CD4-positive, alpha-beta memory T cell (primary cell): ENCODE measurements around the gene HOXB7. TPM values are rescaled to one million over a fixed set of nuclear protein-coding genes. Genes with fewer than 3 reads are reported as not detected.
A peak's percentile ranks its signal among the peaks of the same experiment; 100 is the strongest.

ENCODE experiments used
- CTCF ChIA-PET: fragments of 350-600 bp; sonication (Branson Sonifier 250); formaldehyde crosslinking; loops from one replicate; lab custom pipeline; 2021; ENCODE audit warnings: inconsistent platforms; ENCODE audit not compliant: partially characterized antibody; lab: Charles Lee
- POLR2A ChIA-PET: fragments of 350-600 bp; sonication (Branson Sonifier 250); formaldehyde crosslinking; loops from one replicate; lab custom pipeline; 2021; ENCODE audit not compliant: partially characterized antibody; lab: Charles Lee
- DNase-seq, 5 donors: peaks; one replicate each; pipeline versions ENCODE4 v3.0.0 to v3.0.0-alpha.2; 2020 to 2022; ENCODE audit warnings: mixed read lengths in 1 of 5
- H3K27ac ChIP-seq: one replicate; pipeline ENCODE4 v1.7.0; 2013; ENCODE audit warnings: low read depth, low read length
- H3K27me3 ChIP-seq: 2 replicates; pipeline ENCODE4 v1.7.0; 2013; ENCODE audit warnings: mild to moderate bottlenecking, low read length, moderate library complexity; ENCODE audit not compliant: insufficient read depth
- H3K36me3 ChIP-seq: 2 replicates; pipeline ENCODE4 v1.7.0; 2013; ENCODE audit warnings: mild to moderate bottlenecking, low read length, moderate library complexity; ENCODE audit not compliant: insufficient read depth
- H3K4me1 ChIP-seq: 2 replicates; pipeline ENCODE4 v1.7.0; 2013; ENCODE audit warnings: mild to moderate bottlenecking, low read length, moderate library complexity; ENCODE audit not compliant: insufficient read depth
- H3K4me3 ChIP-seq, 2 donors: one replicate each; pipeline ENCODE4 v1.7.0; 2013; ENCODE audit warnings: low read length in 2 of 2, mild to moderate bottlenecking in 1 of 2
- H3K9me3 ChIP-seq, 2 donors: one replicate each; pipeline ENCODE4 v1.7.0; 2013; ENCODE audit warnings: low read length in 2 of 2, control low read depth in 1 of 2; ENCODE audit not compliant: control insufficient read depth in 1 of 2
- H3K27ac Mint-ChIP-seq, 7 donors: one replicate each; pipeline ENCODE4 v1.8.0; 2020 to 2021; ENCODE audit warnings: mixed read lengths in 7 of 7, mild to moderate bottlenecking in 6 of 7, inconsistent platforms in 3 of 7, moderate library complexity in 3 of 7
- H3K27me3 Mint-ChIP-seq, 2 donors: one replicate each; pipeline ENCODE4 v1.8.0; 2020 to 2021; ENCODE audit warnings: mixed read lengths in 2 of 2
- H3K36me3 Mint-ChIP-seq, 2 donors: one replicate each; pipeline ENCODE4 v1.8.0; 2020 to 2021; ENCODE audit warnings: mixed read lengths in 2 of 2, inconsistent platforms in 1 of 2, mild to moderate bottlenecking in 1 of 2
- H3K4me1 Mint-ChIP-seq, 4 donors: one replicate each; pipeline ENCODE4 v1.8.0; 2020 to 2021; ENCODE audit warnings: mixed read lengths in 4 of 4, mild to moderate bottlenecking in 1 of 4
- H3K4me3 Mint-ChIP-seq, 8 donors: one replicate each; pipeline ENCODE4 v1.8.0; 2020 to 2021; ENCODE audit warnings: mixed read lengths in 8 of 8, mild to moderate bottlenecking in 7 of 8, moderate library complexity in 6 of 8, inconsistent platforms in 3 of 8
- H3K9me3 Mint-ChIP-seq, 8 donors: one replicate each; pipeline ENCODE4 v1.8.0; 2020 to 2021; ENCODE audit warnings: mixed read lengths in 8 of 8, mild to moderate bottlenecking in 5 of 8, inconsistent platforms in 3 of 8, moderate library complexity in 1 of 8
- intact Hi-C: fragments of 100-400 bp; cut with micrococcal nuclease; formaldehyde crosslinking; loops from one replicate; pipeline ENCODE4 v1.15.1; 2023
- polyA plus RNA-seq, 2 donors: library from polyadenylated mRNA; unstranded; fragments of 300-500 nt; fragmentation: Illumina TruSeq; gene quantifications; one replicate each; pipeline ENCODE4 v1.2.3, GENCODE V29; 2021
- total RNA-seq, 2 experiments: library from RNA; stranded (reverse); gene quantifications; one replicate each; pipeline ENCODE4 v1.2.3, GENCODE V29; 2021

Gene HOXB7
- total and polyA plus RNA-seq, 4 experiments from 2014 or later, result 0.23 to 1.3 (median 0.25) TPM; not detected in 1

DNA sequence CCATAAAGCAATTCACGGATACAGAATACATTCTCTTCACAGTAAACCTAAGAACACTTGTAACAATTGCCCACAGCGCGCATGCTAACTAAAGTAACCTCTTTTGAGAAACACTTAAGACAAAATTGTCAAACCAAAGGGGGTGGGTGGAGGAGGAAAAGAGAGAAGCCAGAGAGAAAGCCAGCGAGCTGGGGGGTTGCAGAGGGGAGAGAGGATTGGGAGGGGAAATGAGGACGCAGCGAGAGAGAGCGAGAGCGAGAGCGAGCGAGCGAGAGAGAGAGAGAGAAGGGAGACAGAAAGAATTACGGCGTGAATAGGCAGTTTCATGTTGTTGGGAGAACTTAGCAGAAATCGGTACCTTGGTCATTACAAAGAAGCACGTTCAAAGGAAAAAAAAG lies 1.6 kb upstream of the HOXB7 start:
- H3K27me3 ChIP-seq, result peaks cover 65% of the 10 kb centered on the region
- H3K4me3 ChIP-seq, result peak overlapping the region; percentile 23 to 33
- peaks cover 52% of the 10 kb centered on the region for H3K4me1 ChIP-seq
- CTCF ChIA-PET, result interaction anchor here (0.6 to 3.9 kb wide), 13 partner anchors 10 to 587 kb away, joined by 3 to 16 read pairs (median 4); no protein-coding TSS in a partner anchor
- H3K36me3 Mint-ChIP-seq, result peaks cover 0 to 6% of the 10 kb centered on the region in 2 donors
- H3K9me3 Mint-ChIP-seq, result peaks cover 0 to 6% (median 0%) of the 10 kb centered on the region in 8 donors
- H3K36me3 ChIP-seq, result no peaks in the 10 kb centered on the region
- H3K27ac Mint-ChIP-seq, result peak overlapping the region in 5 of 7 donors; percentile 1 to 85 (median 37)
- H3K27me3 Mint-ChIP-seq, result peaks cover 42 to 70% of the 10 kb centered on the region in 2 donors
- H3K4me1 Mint-ChIP-seq, result peaks cover 27 to 64% (median 39%) of the 10 kb centered on the region in 4 donors
- no peaks in the 10 kb centered on the region for H3K9me3 ChIP-seq
- no peak overlapping the region for H3K27ac ChIP-seq
- H3K4me3 Mint-ChIP-seq, result peak overlapping the region; percentile 76 to 93 (median 82)
- DNase-seq, result peak in 1 of 5 donors; percentile 17
- POLR2A ChIA-PET, result interaction anchor here (0.7 to 1.2 kb wide), 4 partner anchors 11 to 273 kb away, joined by 3 to 5 read pairs (median 4); no protein-coding TSS in a partner anchor
- intact Hi-C loops, result no loop called here

DNA sequence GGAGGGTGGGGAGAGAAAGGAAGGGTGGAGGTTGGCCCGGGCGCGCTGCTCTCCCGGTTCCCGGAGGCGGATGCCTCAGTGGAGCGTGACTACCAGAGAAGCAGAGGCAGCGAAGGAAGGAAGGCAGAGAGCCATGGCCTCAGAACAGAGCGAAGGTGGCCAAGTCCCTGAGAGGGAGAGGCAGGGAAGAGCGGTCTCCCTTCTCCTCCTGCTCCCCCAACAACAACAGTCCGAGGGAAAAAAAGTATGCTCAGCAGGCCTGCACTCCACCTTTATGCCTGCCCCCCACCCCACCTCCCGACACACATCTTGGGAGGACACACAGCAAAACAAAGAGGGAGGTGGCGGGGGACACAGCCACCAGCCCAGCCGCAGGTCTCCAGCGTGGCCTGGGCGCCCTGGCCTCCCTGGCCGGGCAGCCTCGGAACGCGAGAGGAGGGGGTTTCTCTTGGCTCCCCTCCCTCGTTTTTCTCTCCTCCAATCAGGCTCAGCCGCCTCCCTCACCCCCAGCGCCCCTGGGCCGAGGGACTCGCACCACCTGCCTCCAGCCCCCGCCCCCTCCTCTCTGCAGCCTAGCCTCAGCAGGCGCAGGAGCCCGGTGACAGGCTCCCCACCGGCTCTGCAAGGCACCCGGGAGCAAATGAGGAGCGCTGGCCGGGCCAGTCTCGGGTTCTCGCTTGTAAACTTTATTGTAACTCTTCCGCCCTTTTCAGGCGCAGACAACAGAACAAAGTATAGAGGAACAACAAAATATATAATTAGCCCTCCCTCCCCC lies 1.1 kb upstream of the HOXB7 start:
- H3K4me3 Mint-ChIP-seq, result peak overlapping the region; percentile 86 to 93 (median 90)
- Histone ChIP-seq H3K27me3 (peaks cover 59% of the 10 kb centered on the region), H3K36me3 (no peaks in the 10 kb centered on the region), H3K4me3 (peak overlapping the region in 1 of 2 donors; percentile 64), H3K4me1 (peaks cover 51% of the 10 kb centered on the region), H3K9me3 (no peaks in the 10 kb centered on the region), H3K27ac (no peak overlapping the region)
- ChIA-PET CTCF (no interaction called here), POLR2A (no interaction called here)
- intact Hi-C loops, result loop anchor here (2.0 kb wide), 1 partner anchor 13 kb away; no protein-coding TSS in a partner anchor
- peak overlapping the region in 3 of 7 donors; percentile 42 to 69 (median 47) for H3K27ac Mint-ChIP-seq
- peaks cover 23 to 58% (median 35%) of the 10 kb centered on the region in 4 donors for H3K4me1 Mint-ChIP-seq
- DNase-seq, result no peak
- H3K27me3 Mint-ChIP-seq, result peaks cover 40 to 69% of the 10 kb centered on the region in 2 donors
- H3K9me3 Mint-ChIP-seq, result peaks cover 0 to 6% (median 0%) of the 10 kb centered on the region in 8 donors
- H3K36me3 Mint-ChIP-seq, result peaks cover 0 to 6% of the 10 kb centered on the region in 2 donors

- Mint-ChIP-seq H3K4me3 (peak overlapping the region; percentile 86 to 93 (median 90)), H3K27ac (peak overlapping the region in 5 of 7 donors; percentile 13 to 93 (median 69)), H3K27me3 (peaks cover 39 to 69% of the 10 kb centered on the region in 2 donors), H3K9me3 (peaks cover 0 to 6% (median 0%) of the 10 kb centered on the region in 8 donors), H3K4me1 (peaks cover 23 to 55% (median 34%) of the 10 kb centered on the region in 4 donors), H3K36me3 (peaks cover 0 to 6% of the 10 kb centered on the region in 2 donors)
- H3K4me1 ChIP-seq, result peaks cover 51% of the 10 kb centered on the region
- ChIA-PET POLR2A (no interaction called here), CTCF (no interaction called here)
- no peaks in the 10 kb centered on the region for H3K36me3 ChIP-seq
- DNase-seq, result no peak
- peaks cover 53% of the 10 kb centered on the region for H3K27me3 ChIP-seq
- peak overlapping the region; percentile 64 to 76 for H3K4me3 ChIP-seq
- H3K9me3 ChIP-seq, result no peaks in the 10 kb centered on the region
- intact Hi-C loops, result loop anchor here (2.0 kb wide), 1 partner anchor 14 kb away; no protein-coding TSS in a partner anchor
- H3K27ac ChIP-seq, result no peak overlapping the region
These were observed 396 bp upstream of the HOXB7 start for GRCh38 chr17:48611213-48611612.

GRCh38 chr17:48609759-48610281 lies 997 bp downstream of the HOXB7 start:
- H3K4me3 ChIP-seq, result peak overlapping the region; percentile 64 to 76
- Mint-ChIP-seq H3K9me3 (peaks cover 0 to 4% (median 0%) of the 10 kb centered on the region in 8 donors), H3K4me1 (peaks cover 22 to 44% (median 32%) of the 10 kb centered on the region in 4 donors), H3K4me3 (peak overlapping the region; percentile 51 to 93 (median 88)), H3K36me3 (peaks cover 0 to 6% of the 10 kb centered on the region in 2 donors), H3K27ac (peak overlapping the region in 1 of 7 donors; percentile 5), H3K27me3 (peaks cover 35 to 62% of the 10 kb centered on the region in 2 donors)
- no peaks in the 10 kb centered on the region for H3K36me3 ChIP-seq
- H3K27me3 ChIP-seq, result peaks cover 47% of the 10 kb centered on the region
- intact Hi-C loops, result loop anchor here (2.0 kb wide), 1 partner anchor 15 kb away; no protein-coding TSS in a partner anchor
- H3K27ac ChIP-seq, result no peak overlapping the region
- no peaks in the 10 kb centered on the region for H3K9me3 ChIP-seq
- peaks cover 49% of the 10 kb centered on the region for H3K4me1 ChIP-seq
- CTCF ChIA-PET, result interaction anchor here (1.0 to 2.6 kb wide), 6 partner anchors 9 to 583 kb away, joined by 3 to 9 read pairs (median 3); partner anchors contain the start of gene HOXB5
- no peak for DNase-seq
- POLR2A ChIA-PET, result interaction anchor here (0.7 to 1.1 kb wide), 3 partner anchors 9 to 639 kb away, joined by 3 to 5 read pairs (median 3); partner anchors contain the start of gene CDK5RAP3

- H3K36me3 Mint-ChIP-seq, result peaks cover 0 to 6% of the 10 kb centered on the region in 2 donors
- Histone ChIP-seq H3K4me3 (no peak overlapping the region), H3K27me3 (peaks cover 50% of the 10 kb centered on the region), H3K36me3 (no peaks in the 10 kb centered on the region), H3K27ac (no peak overlapping the region), H3K4me1 (peaks cover 49% of the 10 kb centered on the region), H3K9me3 (no peaks in the 10 kb centered on the region)
- peaks cover 0 to 4% (median 0%) of the 10 kb centered on the region in 8 donors for H3K9me3 Mint-ChIP-seq
- H3K27ac Mint-ChIP-seq, result peak overlapping the region in 1 of 7 donors; percentile 5
- no peak for DNase-seq
- ChIA-PET CTCF (interaction anchor here (1.0 to 2.6 kb wide), 5 partner anchors 8 to 582 kb away, joined by 3 to 9 read pairs (median 3); partner anchors contain the start of gene HOXB5), POLR2A (interaction anchor here (1.0 kb wide), 2 partner anchors 8 to 9 kb away, joined by 3 to 4 read pairs; no protein-coding TSS in a partner anchor)
- H3K4me3 Mint-ChIP-seq, result peak overlapping the region in 4 of 8 donors; percentile 7 to 76 (median 23)
- intact Hi-C loops, result no loop called here
- H3K27me3 Mint-ChIP-seq, result peaks cover 38 to 65% of the 10 kb centered on the region in 2 donors
- peaks cover 21 to 43% (median 31%) of the 10 kb centered on the region in 4 donors for H3K4me1 Mint-ChIP-seq
These were observed 1.8 kb downstream of the HOXB7 start for GRCh38 chr17:48609033-48609432.

DNA sequence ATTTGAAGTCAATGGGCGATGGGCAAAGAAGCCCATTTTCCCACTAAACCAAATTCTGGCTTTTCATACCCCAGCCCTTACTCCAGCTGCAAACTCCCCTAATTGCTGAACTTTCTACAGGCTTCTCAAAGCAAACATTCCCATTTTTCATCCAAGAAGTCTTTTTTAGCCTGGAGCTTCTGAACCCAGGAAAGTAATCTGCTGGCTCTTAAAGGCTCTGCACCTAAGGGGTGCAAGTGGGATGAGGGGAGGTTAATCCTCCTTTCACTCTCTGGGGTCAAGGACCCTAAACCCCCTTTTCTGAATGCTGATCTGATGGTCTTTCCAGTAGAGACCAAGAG lies 2.4 kb downstream of the HOXB7 start:
- H3K27me3 ChIP-seq, result peaks cover 50% of the 10 kb centered on the region
- H3K36me3 Mint-ChIP-seq, result peaks cover 0 to 6% of the 10 kb centered on the region in 2 donors
- peaks cover 17 to 43% (median 29%) of the 10 kb centered on the region in 4 donors for H3K4me1 Mint-ChIP-seq
- no peak for DNase-seq
- ChIA-PET CTCF (interaction anchor here (2.4 to 2.6 kb wide), 2 partner anchors 8 to 16 kb away, joined by 7 to 9 read pairs; partner anchors contain the start of gene HOXB5), POLR2A (interaction anchor here (1.0 kb wide), 2 partner anchors 9 to 501 kb away, joined by 3 to 4 read pairs; partner anchors contain the start of gene SNX11)
- H3K9me3 ChIP-seq, result no peaks in the 10 kb centered on the region
- no peaks in the 10 kb centered on the region for H3K36me3 ChIP-seq
- peaks cover 46% of the 10 kb centered on the region for H3K4me1 ChIP-seq
- peak overlapping the region in 1 of 8 donors; percentile 31 for H3K4me3 Mint-ChIP-seq
- H3K27me3 Mint-ChIP-seq, result peaks cover 37 to 64% of the 10 kb centered on the region in 2 donors
- H3K27ac ChIP-seq, result no peak overlapping the region
- H3K27ac Mint-ChIP-seq, result no peak overlapping the region
- no peak overlapping the region for H3K4me3 ChIP-seq
- intact Hi-C loops, result no loop called here
- H3K9me3 Mint-ChIP-seq, result no peaks in the 10 kb centered on the region
